HG03095 (cell line): Measurements from ENCODE around the gene MTUS2.
A peak's percentile ranks its signal among the peaks of the same experiment; 100 is the strongest.

ENCODE experiments used
- ATAC-seq: cut with Tn5 transposase; IDR thresholded peaks from one replicate; pipeline ENCODE4 v1.9.1; 2021; ENCODE audit warnings: moderate library complexity; ENCODE audit not compliant: unreplicated experiment

The MTUS2 gene

DNA sequence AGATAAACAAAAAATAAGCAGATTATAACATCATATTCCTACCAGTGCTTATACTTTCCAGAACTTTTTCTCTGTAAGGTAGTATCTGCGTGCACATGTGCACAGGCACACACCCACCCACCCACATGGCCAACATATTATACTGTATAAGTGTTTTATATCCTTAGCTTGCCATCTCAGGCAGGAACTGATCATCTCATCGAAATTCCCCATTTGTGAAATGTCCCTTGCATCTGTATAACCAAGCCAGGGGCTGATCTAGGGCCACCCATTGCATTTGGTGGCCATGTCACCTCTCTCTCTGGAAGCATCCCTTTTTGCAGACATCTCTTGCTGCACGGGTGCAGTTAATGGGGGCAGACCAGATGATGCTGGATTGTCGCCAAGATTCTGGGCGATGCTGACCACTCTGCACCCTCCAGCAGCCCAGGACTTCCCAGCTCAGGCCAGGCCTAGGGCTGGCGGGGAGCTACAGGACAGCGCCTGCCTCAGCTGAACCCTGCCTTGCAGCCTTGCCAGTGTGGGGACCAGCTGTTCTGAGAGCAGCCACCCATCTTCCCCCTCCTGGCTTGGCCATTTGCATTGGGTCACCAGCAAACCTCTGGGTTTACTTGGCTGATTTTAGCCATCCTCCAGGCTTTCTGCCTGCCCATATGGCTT, 679.5 kb downstream of the MTUS2 start:
- ATAC-seq: no peak

DNA sequence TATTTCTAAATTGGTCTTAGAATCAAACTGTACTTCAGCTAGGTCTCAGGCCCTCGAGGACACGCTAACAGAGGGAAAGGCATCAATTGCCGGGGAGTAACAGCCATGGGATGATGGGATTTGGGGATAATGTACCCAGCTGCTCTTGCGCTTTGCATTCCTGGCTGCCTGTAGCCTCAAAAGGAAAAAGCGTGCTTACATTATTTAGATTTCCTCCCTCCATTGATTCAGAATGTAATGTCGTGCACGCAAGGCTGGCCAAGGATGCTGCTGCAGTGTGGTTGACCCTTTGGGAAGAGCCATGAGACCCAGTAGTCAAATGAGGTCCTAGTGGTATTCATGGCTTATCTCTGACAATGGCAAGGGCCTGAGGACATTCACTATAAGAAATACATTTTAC, 680.2 kb downstream of the MTUS2 start:
- ATAC-seq: no peak

DNA sequence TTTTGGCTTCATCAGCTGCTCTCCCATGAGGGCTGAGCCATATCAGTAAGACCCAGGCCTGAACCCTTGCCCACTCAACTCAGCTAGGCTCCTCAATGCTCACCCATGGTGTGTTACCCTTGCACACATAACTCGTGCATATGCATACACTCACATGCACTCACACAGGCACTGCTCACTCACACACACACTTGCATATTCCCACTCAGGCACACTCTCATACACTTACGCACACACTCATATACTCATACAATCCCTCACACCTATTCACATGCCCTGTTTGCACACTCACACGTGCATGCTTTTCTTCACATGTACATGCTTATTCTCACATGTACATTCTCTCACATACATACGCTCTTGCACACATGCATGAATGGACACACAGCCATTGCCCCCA, 681.5 kb downstream of the MTUS2 start:
- ATAC-seq: no peak

DNA sequence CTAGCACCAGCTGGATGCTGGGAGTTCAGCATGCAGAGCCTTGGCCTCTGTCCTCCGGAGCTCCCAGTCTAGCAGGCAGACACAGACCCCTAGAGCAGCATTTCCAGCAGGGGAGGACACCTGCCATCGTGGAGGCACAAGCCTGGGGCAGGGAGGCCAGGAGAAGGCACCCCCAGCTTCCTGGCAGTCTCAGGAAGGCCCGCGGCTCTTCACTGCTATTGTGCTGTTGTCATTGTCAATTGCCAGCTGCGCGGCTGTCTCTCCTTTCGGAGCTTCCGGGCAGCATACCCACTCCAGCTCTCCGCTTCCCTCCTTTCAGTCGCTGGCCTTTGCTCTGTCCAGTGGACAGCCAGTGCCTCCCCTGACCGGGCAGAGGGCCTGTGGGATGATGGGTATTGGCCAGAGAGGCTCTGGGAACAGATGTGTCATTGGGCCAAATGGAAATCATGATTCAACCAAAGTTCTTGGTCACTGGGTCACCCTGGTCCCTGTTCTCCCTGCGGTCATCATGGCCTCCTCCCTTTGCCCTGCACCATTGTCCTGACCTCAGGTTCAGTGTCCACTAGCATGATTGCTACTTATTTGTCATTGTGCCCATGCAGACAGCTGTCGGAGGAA, 682.4 kb downstream of the MTUS2 start:
- no peak for ATAC-seq

DNA sequence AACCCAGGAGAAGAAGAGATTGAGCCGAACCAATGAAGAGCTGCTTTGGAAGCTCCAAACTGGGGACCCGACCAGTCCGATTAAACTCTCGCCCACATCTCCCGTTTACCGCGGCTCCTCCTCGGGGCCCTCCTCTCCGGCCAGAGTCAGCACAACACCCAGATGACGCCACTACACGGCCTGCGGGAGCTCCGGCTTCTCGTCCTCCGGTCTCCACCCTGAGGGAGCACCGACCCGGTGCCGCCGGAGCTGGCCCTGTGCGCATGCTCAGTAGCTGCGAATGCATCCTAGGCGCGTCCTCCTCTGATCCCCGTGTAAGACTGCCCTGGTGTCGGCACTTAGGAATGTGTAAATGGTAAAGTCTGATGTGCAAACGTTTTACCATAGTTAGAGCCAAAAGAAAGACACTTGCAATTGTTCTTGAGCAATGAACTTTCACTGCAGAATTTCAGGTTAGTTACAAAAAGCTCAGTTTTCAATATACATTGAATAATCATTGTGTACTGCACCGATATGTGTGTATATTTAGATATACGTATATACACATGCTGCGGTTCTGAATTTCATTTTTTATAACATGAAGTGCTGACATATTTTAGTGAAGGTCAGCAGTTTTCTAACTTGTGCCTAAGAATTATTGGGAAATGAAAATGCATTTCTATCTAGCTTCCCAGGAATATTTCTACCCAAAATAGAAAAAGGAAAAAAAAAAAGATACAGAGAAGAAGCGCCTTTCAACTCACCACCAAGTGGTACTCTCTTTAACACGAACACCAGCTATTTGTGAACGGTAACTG, 683.1 kb downstream of the MTUS2 start:
- no peak for ATAC-seq

DNA sequence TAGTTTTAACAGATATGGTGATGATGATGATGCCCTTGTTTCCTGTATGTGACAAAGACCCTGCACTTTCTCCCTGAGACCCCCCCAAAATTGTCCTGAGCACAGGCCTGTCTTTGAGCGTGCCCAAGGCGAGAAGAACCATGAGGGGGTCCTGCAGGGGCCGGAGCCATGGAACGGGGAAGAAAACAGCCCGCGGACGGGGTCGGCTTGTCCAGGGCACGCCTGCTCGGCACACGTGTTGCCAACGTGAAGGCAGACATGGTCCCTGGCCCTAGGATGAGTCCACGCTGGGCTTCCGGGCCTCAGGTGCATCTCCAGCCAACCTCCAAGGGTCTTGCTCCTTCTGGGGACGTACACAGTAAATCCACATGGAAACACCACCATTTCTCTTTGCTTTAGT, 684.6 kb downstream of the MTUS2 start:
- no peak for ATAC-seq

DNA sequence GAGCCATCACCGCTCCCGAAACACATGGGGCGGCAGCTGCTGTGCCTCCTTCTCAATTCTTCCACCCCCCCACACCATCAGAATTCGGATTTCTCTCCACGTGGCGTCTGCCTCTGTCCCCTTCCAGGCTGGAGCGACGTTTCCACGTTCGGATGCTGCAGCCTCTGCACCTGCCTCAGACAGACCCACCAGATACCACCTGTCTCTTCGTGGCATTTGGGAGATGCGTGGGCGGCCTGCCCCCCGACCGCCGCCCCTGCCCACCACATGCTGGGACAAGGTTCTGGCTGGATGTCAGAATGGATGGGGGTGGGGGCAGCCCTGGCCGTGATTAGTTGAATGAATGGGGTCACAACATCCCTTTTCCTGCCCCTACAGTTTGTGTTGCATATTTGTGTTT, 685.4 kb downstream of the MTUS2 start:
- ATAC-seq: no peak

DNA sequence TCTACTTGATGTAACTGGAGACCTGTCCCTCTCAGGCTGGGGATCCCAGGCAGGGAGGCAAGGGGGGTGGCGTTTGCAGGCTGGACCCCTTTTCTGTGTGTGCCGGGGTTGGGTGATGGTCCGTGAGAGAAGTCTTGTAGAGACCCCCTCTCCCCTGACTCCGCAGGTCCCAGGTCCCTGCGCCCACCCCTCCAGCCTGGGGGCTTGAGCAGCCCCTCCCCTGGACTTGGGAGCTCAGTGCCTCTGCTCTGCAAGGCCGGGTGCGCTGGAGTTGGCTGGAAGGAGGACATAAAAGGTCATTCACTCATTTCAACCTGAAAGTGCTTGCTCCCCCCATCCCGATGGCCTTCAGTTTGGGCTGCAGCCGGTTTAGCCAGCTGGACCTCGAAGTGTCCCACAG, 685.8 kb downstream of the MTUS2 start:
- no peak for ATAC-seq

DNA sequence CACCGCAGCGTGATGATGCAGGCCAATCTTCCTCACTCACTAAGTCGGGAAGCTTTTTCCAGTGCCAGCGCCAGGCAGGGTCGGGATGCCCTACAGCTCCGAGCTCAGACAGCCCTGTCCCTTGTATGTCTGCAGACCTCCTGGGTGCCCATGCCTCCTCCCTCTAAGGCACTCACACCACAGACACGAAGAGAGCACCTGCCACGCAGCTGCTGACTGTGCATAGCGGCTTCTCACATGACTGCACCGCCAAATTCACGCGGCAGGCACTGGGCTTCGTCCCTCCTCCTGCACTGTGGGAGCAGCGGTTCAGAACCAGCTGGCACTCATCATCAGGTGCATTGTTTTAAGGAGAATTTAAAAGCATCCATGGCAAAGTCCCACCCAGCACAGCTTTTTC, 687.2 kb downstream of the MTUS2 start:
- ATAC-seq: no peak

DNA sequence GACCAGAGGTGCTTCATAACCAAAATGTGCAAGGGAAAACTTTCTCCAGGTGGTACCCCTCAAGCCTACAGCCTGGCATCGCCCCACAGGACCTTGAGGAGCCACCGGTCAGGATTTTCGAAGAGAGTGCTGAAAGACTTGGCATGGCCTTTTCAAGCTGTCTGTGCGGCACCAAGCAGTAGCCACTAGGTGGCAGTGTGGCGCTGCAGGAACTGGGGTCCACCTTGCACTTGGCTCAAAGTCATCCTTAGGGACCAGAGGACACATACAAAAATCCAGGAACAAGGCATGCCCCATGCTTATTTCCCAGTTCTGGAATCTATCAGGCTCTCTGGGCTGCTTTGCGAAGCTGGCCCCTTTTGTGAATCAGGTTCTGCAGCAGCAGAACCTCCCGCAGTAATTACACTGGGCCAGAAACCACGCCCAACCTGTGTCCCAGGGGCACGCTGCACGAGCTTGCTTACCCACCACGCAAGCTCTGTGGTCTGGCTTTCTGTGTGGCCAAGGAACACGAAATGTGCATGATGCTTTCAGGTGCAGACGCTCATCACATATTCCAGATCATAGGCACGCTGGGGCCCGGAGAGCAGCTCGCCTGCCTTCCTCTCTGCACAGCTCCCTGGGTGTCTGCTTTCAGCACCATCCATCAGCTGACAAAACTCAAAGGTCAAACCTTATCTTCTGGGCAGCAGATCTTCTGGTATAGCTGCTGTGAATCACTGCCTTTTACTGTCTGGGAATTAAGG, 688.2 kb downstream of the MTUS2 start:
- ATAC-seq: peak; percentile 72

DNA sequence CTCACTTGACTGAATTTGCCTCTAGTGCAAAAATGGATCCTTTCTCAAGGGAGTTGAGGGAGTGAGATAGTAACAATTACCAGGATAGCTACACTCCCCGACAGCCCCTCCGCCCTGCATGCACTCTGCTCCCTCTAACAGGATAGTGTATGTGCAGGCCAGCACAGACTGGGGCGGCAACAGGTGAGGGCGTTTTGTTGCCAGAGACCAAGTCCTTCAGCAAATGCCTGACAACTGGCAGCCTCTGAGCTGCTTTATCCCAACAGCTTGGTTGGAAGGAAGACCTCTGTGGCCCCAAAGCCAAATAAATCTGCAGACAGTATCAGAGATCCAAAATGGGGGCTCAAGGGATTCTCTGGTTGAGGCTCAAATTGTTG, 688.7 kb downstream of the MTUS2 start:
- ATAC-seq: no peak

DNA sequence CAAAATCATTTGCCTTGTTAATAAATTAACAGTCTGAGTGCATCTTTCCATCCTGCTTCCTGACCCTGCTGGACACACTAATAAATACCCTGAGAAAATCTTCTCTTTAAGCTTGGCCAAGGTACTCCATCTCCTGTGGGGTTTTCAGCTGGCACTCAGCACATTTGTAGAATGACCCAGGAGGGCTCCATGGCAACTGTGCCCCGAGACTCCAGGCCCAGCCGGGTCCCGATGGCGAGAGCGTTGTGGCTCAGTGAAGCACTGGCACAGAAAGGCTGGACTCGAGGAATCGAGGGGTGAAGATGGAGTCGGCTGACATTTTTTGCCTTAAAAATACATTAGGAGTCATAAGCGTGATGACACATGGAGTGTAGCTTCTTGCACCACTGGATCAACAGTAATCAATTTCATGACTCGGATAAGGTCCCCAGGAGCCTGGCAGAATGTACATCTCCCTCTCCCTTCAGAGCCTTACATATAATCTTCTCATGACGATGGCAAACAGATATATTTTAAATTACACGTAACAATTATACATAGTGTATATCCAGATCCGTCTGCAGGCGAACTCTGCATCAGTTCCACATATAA, 690.0 kb downstream of the MTUS2 start:
- ATAC-seq: no peak

DNA sequence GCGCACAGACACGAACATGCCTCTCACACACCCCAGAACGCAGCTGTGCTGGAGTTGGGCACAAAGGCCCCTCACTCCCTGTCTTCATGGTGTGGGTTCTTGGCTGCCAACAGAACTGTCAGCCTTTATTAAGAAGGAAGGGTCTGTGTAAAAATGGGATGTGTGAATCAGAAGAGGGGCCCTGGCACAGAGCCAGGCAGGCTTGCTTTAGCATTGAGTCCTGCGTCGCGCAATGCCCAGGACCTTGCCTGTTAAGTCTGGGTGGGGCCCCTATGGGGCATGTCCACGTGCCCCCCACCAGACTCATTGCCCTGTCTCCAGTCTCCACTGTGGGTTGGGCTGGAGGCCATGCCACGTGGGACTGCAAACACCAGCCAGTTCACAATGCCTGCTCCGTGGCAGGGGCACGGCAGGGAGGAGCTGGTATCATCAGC, 690.5 kb downstream of the MTUS2 start:
- no peak for ATAC-seq

DNA sequence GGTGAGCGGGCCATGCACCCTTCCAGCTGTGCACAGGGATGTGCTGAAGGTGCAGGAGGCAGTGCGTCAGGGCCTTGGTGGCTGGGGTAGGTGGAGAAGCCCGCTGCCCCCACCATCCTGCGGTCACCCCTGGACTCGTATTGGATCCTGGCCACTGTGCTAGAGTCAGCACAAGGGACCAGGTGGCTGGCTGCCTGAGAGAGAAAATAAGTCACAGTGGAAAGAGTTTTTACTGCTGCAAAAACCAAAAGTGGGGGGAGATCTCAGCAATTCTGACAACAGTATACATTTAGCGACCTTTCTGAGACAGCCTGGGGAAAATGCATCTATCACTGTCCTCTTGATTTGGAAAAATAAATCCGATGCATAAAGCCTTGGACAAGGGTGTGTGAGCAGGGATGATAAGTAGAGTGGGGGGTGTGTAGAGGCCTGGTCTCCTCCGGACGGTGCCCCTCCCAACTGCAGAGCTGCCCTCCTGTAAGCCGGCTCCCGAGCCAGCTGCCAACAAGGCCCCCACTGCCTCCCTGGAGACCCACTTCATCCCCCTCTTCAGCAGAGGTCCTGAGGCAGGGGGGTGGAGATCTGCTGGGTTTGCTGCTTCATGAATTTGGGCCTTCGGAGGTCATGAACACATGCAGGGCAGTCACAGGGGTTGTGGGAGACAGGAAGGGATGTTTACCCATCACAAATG, 691.1 kb downstream of the MTUS2 start:
- no peak for ATAC-seq

DNA sequence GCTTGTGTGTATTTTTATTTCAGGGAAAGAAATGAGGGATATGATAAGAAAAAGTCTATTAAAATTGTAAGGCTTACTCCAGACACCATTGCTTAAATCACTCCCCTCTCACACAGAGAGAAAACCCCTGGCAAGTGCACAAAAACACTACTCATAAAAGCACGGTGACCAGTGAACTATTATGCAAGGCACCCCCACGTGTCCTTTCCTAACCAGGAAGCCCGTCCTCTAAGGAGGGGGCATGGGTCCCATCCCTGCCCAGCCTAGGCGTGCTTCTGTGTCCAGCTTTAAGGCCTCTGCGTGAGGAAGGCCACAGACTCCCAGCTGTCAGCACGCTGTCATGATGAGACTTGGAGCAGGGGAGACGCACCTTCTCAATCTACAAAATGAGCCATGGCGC, 691.8 kb downstream of the MTUS2 start:
- ATAC-seq: no peak

DNA sequence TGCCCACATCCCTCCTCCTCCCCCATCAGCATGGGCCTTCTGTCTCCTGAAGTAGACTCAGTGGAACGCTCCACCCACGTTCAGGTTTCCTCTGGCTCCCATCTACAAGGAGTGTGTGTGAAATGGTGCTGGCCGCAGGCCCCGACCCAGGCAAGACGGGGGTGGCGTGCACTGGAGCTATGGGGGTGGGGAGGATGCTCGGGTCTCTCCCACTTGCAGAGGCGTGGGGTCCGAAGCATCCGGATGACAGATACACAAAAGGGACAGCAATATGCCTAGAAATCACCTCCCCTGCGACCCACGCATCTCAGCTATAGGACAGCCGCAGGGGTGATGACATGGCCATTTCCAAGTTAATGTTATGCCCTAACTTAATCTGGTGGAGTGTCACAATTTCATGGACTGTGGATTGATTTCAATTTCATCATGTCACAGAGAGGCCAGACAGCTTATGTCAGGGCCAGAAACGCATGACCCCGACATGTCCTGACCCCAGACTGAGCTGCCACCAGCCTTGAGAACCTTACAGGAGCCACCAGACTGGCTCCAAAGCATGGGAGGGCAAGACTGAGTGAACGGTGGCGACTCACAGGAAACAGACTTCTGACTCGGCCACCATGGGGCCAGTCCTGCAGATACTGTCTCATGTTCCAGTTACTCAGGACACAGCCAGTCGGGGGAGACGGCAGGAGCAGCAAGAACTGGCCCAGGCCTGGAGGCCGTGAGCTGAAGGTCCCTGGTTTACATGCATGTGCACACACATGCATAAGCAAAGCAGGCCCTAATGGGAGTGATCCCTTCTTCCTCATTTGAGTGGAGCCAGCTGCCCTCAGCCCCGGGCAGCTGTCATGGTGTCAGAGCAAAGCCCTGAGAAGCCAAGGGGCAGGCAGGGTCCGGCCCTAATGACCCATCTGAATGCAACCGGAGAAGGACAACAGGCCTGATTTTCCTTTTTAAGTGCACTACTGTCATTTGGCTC, 693.2 kb downstream of the MTUS2 start:
- no peak for ATAC-seq

DNA sequence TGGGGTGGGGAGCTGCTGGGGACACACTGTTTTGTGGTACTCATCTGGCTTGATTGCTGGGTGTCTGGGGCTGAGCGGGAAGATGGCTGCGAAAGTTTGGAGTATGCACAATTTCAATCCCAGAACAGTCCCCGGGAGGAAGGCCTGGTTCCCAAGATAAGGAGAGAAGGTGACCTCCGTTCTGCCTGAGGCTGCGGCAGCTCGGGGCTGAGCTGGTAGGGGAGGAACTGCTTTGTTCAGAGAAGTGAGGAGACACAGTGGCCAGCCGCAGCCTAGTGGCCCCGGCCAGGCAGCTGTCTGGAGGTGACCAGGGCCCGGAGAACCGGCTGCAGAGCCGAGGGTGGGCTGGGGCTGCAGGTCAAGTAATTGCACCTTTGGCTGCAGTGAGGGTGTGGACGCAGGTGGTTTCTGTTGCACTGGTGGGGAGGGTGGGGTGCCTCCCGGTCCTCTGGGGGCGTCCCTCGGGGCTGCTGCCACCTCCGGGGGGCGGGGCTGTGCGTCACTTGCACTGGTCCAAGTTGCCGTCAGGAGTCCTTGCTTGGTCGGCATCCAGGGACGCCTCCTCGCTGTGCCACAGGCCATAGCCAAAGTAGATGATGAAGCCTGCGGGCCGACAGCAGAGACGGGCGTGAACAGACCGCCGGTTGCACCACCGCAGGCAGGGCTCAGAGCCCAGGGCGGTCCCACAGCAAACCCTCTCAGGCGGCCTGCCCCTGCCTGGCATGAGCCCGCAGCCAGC, 694.0 kb downstream of the MTUS2 start:
- no peak for ATAC-seq

DNA sequence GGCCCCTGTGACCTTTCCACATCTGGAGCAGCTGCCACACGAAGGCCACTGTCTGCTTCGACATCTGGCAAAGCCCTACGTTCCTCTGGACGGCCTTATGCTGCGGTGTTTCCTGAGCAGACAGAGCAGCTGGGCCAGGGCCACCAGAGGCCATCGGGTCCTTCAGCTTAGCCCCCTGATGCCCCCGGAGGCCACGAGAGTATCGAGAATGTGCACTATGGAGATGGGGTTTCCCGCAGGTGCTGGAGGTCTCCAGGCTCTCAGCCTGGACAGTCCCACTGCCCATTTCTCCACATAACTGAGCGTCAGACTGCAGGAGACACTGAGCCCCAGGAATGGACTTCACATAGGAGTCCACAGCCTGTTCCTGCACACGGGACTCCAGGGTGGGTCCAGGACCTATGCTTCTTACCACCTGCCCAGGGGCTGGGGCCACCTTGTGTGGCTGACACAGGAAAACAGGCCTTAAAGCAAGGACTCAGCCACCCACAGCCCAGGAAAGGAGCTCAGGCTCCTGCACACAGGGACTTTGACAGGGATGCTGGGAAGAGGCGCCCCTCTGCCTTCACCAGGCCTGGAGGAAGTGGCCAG, 694.7 kb downstream of the MTUS2 start:
- no peak for ATAC-seq
